WTC11 (cell line): ENCODE results near the gene GUCY1A2. TPM values are rescaled to one million over a fixed set of nuclear protein-coding genes. Genes with fewer than 3 reads are reported as not detected.

ENCODE experiments used
- ATAC-seq: fragments of 200-7000 bp; cut with Tn5 transposase; 2 replicates; pipeline ENCODE4 v1.10.0; 2021; ENCODE audit warnings: mild to moderate bottlenecking, moderate library complexity
- CTCF ChIA-PET: fragments of 300-600 bp; sonication (Branson Sonifier 250); formaldehyde crosslinking; loops from one replicate; lab custom pipeline; 2021; ENCODE audit warnings: antibody characterized with exemption; lab: Charles Lee
- POLR2A ChIA-PET: fragments of 350-600 bp; sonication (Branson Sonifier 250); formaldehyde crosslinking; loops from one replicate; lab custom pipeline; 2021; ENCODE audit warnings: antibody characterized with exemption; lab: Charles Lee
- DNase-seq: peaks from one replicate; pipeline ENCODE4 v3.0.0; 2021; ENCODE audit warnings: low spot score
- H3K27ac Mint-ChIP-seq: 2 replicates; pipeline ENCODE4 v1.8.0; 2021; ENCODE audit warnings: mixed read lengths
- H3K27me3 Mint-ChIP-seq: 2 replicates; pipeline ENCODE4 v1.8.0; 2021; ENCODE audit warnings: low read depth, mild to moderate bottlenecking, moderate library complexity, mixed read lengths
- H3K36me3 Mint-ChIP-seq: 2 replicates; pipeline ENCODE4 v1.8.0; 2021; ENCODE audit warnings: mixed read lengths
- H3K4me1 Mint-ChIP-seq: 2 replicates; pipeline ENCODE4 v1.8.0; 2022; ENCODE audit warnings: mixed read lengths
- H3K4me3 Mint-ChIP-seq: 2 replicates; pipeline ENCODE4 v1.8.0; 2021; ENCODE audit warnings: mild to moderate bottlenecking, moderate library complexity, mixed read lengths
- H3K9me3 Mint-ChIP-seq: 2 replicates; pipeline ENCODE4 v1.8.0; 2021; ENCODE audit warnings: mixed read lengths
- CBFB ChIP-seq: sonication (generic); formaldehyde crosslinking; IDR thresholded peaks from 2 replicates; pipeline ENCODE4 v1.8.1; 2022; ENCODE audit warnings: mild to moderate bottlenecking, low read depth, missing genetic modification reagents
- CTCF ChIP-seq: fragments of 200-600 bp; IDR thresholded peaks from 2 replicates; pipeline ENCODE4 v1.8.0; 2022; ENCODE audit warnings: antibody characterized with exemption
- ESRRA ChIP-seq: sonication (generic); formaldehyde crosslinking; IDR thresholded peaks from 2 replicates; pipeline ENCODE4 v1.8.1; 2022; ENCODE audit warnings: mild to moderate bottlenecking, missing genetic modification reagents, borderline replicate concordance
- HMGA2 ChIP-seq: fragments of 250-450 bp; sonication (Bioruptor Pico); IDR thresholded peaks from 2 replicates; pipeline ENCODE4 v1.4.0; 2021; ENCODE audit warnings: mild to moderate bottlenecking, moderate library complexity
- NFE2L1 ChIP-seq: sonication (generic); formaldehyde crosslinking; IDR thresholded peaks from 2 replicates; pipeline ENCODE4 v1.8.1; 2023; ENCODE audit warnings: missing genetic modification reagents
- NR2C2 ChIP-seq: sonication (generic); formaldehyde crosslinking; IDR thresholded peaks from 2 replicates; pipeline ENCODE4 v1.8.0; 2022; ENCODE audit warnings: mild to moderate bottlenecking, missing genetic modification reagents
- NR3C1 ChIP-seq: sonication (generic); formaldehyde crosslinking; conservative IDR thresholded peaks from 2 replicates; pipeline ENCODE4 v1.8.1; 2023; ENCODE audit warnings: low read depth, mild to moderate bottlenecking, missing genetic modification reagents
- PRDM15 ChIP-seq: sonication (generic); formaldehyde crosslinking; IDR thresholded peaks from 2 replicates; pipeline ENCODE4 v1.8.0; 2022; ENCODE audit warnings: missing genetic modification reagents
- SMAD3 ChIP-seq: sonication (generic); formaldehyde crosslinking; IDR thresholded peaks from 2 replicates; pipeline ENCODE4 v1.8.0; 2022; ENCODE audit warnings: missing genetic modification reagents, mild to moderate bottlenecking, borderline replicate concordance
- SMAD4 ChIP-seq: sonication (generic); formaldehyde crosslinking; IDR thresholded peaks from 2 replicates; pipeline ENCODE4 v1.8.0; 2022; ENCODE audit warnings: mild to moderate bottlenecking, missing genetic modification reagents
- SOX15 ChIP-seq: fragments of 250-450 bp; sonication (Bioruptor Pico); IDR thresholded peaks from 2 replicates; pipeline ENCODE4 v1.9.0; 2021; ENCODE audit warnings: mild to moderate bottlenecking
- TEAD1 ChIP-seq: sonication (generic); formaldehyde crosslinking; IDR thresholded peaks from 2 replicates; pipeline ENCODE4 v1.8.0; 2022; ENCODE audit warnings: mild to moderate bottlenecking, missing genetic modification reagents
- TEAD4 ChIP-seq: sonication (generic); formaldehyde crosslinking; IDR thresholded peaks from 2 replicates; pipeline ENCODE4 v1.8.0; 2022; ENCODE audit warnings: mild to moderate bottlenecking, missing genetic modification reagents
- TP53 ChIP-seq: sonication (generic); formaldehyde crosslinking; IDR thresholded peaks from 2 replicates; pipeline ENCODE4 v1.8.1; 2023; ENCODE audit warnings: mild to moderate bottlenecking, missing genetic modification reagents
- ZNF281 ChIP-seq: sonication (generic); formaldehyde crosslinking; IDR thresholded peaks from 2 replicates; pipeline ENCODE4 v1.8.0; 2023; ENCODE audit warnings: mild to moderate bottlenecking, missing genetic modification reagents
- ZNF317 ChIP-seq: sonication (generic); formaldehyde crosslinking; IDR thresholded peaks from 2 replicates; pipeline ENCODE4 v1.8.1; 2023; ENCODE audit warnings: low read depth, mild to moderate bottlenecking, moderate library complexity, missing genetic modification reagents, borderline replicate concordance
- ZNF423 ChIP-seq: fragments of 250-450 bp; sonication (Bioruptor Pico); IDR thresholded peaks from 2 replicates; pipeline ENCODE4 v2.1.2; 2022; ENCODE audit warnings: mild to moderate bottlenecking, moderate library complexity
- total RNA-seq: library from RNA; stranded (reverse); gene quantifications from 3 replicates; pipeline ENCODE4 v1.2.3, GENCODE V29; 2021
- TF ChIP-seq, protein P1 (sequence below): fragments of 250-450 bp; sonication (Bioruptor Pico); IDR thresholded peaks from 2 replicates; pipeline ENCODE4 v2.1.2; 2022; ENCODE audit warnings: mild to moderate bottlenecking, moderate library complexity

Gene GUCY1A2
- total RNA-seq, 1 experiment from 2014 or later = 0.90 TPM

DNA sequence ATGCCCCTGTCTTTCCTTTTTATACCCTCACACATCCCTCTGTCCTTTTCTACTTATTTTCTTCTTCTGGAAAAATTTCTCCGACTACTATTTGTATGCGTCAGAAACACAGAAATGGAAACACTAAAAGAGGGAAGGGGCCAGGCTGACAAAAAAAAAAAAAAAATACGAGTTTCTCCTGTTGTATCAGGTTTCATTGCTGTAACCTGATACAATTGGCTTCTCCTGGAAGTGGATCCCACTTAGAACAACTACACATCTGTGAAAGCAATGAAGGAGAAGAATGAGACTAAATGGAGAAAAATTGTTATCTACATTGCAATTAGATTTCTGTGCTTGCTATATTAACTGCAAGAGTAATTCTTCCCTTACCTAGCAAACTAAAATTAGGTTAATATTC lies 393.9 kb downstream of the GUCY1A2 start:
- no peak for DNase-seq
- TF ChIP-seq, protein P1, sequence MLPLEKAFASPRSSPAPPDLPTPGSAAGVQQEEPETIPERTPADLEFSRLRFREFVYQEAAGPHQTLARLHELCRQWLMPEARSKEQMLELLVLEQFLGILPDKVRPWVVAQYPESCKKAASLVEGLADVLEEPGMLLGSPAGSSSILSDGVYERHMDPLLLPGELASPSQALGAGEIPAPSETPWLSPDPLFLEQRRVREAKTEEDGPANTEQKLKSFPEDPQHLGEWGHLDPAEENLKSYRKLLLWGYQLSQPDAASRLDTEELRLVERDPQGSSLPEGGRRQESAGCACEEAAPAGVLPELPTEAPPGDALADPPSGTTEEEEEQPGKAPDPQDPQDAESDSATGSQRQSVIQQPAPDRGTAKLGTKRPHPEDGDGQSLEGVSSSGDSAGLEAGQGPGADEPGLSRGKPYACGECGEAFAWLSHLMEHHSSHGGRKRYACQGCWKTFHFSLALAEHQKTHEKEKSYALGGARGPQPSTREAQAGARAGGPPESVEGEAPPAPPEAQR (CRISPR knock-in tag) = no peak
- TF ChIP-seq ZNF281 (CRISPR knock-in tag) (no peak), TEAD4 (CRISPR knock-in tag) (no peak), PRDM15 (no peak), ZNF317 (no peak), SOX15 (CRISPR knock-in tag) (no peak), SMAD3 (CRISPR knock-in tag) (no peak), NFE2L1 (no peak), HMGA2 (CRISPR knock-in tag) (no peak), ZNF423 (CRISPR knock-in tag) (no peak), SMAD4 (CRISPR knock-in tag) (no peak), CTCF (no peak), NR2C2 (CRISPR knock-in tag) (no peak), TEAD1 (CRISPR knock-in tag) (no peak), TP53 (no peak), ESRRA (CRISPR knock-in tag) (no peak), CBFB (CRISPR knock-in tag) (no peak), NR3C1 (no peak)
- no peak overlapping the region for H3K4me3 Mint-ChIP-seq

More for the DNA sequence above, 393.9 kb downstream of the GUCY1A2 start:
- H3K27me3 Mint-ChIP-seq = no peaks in the 10 kb centered on the region
- H3K9me3 Mint-ChIP-seq = peaks cover 27% of the 10 kb centered on the region
- ATAC-seq = peak; percentile 55; the same call in 1 of the 2 replicates
- ChIA-PET POLR2A (no interaction called here), CTCF (no interaction called here)
- peaks cover 8% of the 10 kb centered on the region for H3K4me1 Mint-ChIP-seq
- H3K27ac Mint-ChIP-seq = no peak overlapping the region
- peaks cover 14% of the 10 kb centered on the region for H3K36me3 Mint-ChIP-seq
